ENCODE measurements around the gene ABLIM1. TPM values are rescaled to one million over a fixed set of nuclear protein-coding genes. Genes with fewer than 3 reads are reported as not detected.

The ABLIM1 gene
- total and polyA plus RNA-seq, 10 of the 15 experiments (the other 5 are each of a cell fraction or from before 2014, with no cell fraction given) = 14.2 to 50.5 (median 28.1) TPM

DNA sequence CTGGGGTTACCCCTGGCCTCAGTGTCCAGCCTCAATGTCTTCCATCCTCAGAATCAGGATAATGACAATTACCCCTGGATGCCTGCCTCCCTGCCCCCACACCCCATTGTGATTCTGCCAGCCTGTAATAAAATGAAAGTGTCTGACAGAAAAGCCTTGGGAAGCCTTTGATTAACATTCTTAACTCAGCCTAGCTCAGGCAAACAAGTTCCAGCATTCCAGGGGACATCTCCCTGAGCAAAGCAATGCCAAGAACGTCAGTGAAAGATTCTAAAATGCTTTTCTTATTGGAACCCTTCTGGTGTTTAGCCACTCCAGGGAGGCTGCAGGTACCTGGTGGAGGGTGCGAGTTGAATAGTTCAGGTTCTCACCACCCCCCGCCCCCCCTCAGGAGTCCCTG lies 272.5 kb downstream of the ABLIM1 start:
- no peak overlapping the region for H3K9ac ChIP-seq (ENCODE audit: control insufficient read depth, insufficient read depth, low read length)
- WGBS (ENCODE audit: insufficient coverage, insufficient replicate concordance, low lambda C conversion rate, missing lambda C conversion rate) = 49% methylated on average over 3 of the region's 3 CpGs
- H3K27me3 ChIP-seq (replicated peaks in 1 of 2; ENCODE audit: control insufficient read depth in 2 of 2, insufficient read depth in 2 of 2, low read length in 1 of 2) = no peaks in the 10 kb centered on the region
- H3K27ac ChIP-seq (ENCODE audit: control insufficient read depth, insufficient read depth) = no peak overlapping the region
- intact Hi-C loops (cut with micrococcal nuclease; ENCODE audit: unreplicated experiment) (no loop called here), in situ Hi-C loops (cut with MboI) (no loop called here)
- ATAC-seq (no peak), FAIRE-seq (no peak), DNase-seq (ENCODE audit: low read depth, low spot score) (no peak)
- no TSS peak for BruUV-seq (replicated peaks)
- no peaks in the 10 kb centered on the region for H3K79me2 ChIP-seq (ENCODE audit: control insufficient read depth, insufficient read depth, low read length)
- no peaks in the 10 kb centered on the region for H4K20me1 ChIP-seq (ENCODE audit: control insufficient read depth, insufficient read depth)
- H3K4me2 ChIP-seq (ENCODE audit: control insufficient read depth, insufficient read depth) = no peak overlapping the region
- ChIA-PET SMC1A (ENCODE audit: uncharacterized antibody, unreplicated experiment) (interaction anchor here (1.4 kb wide), 1 partner anchor 18 kb away, joined by 7 read pairs; no protein-coding TSS in a partner anchor), RAD21 (ENCODE audit: unreplicated experiment) (interaction anchor here (0.8 to 4.2 kb wide), 3 partner anchors 10 to 82 kb away, joined by 3 to 27 read pairs (median 5); no protein-coding TSS in a partner anchor), POLR2A (interaction anchor here (0.6 to 0.7 kb wide), 2 partner anchors 20 to 43 kb away, joined by 3 to 4 read pairs; no protein-coding TSS in a partner anchor), CTCF (interaction anchor here (0.5 to 5.1 kb wide), 5 partner anchors 13 to 447 kb away, joined by 3 to 23 read pairs (median 4); no protein-coding TSS in a partner anchor)
- TF ChIP-seq TCF12 (IDR thresholded peaks at IDR 0.05; ENCODE audit: low read depth, low read length) (no peak), CBX3 (IDR thresholded peaks at IDR 0.05; ENCODE audit: borderline replicate concordance, low read depth) (no peak), TBL1XR1 (IDR thresholded peaks at IDR 0.05; ENCODE audit: low read depth, low read length) (no peak), RAD51 (IDR thresholded peaks at IDR 0.05) (no peak)
- TF ChIP-seq, protein P1, sequence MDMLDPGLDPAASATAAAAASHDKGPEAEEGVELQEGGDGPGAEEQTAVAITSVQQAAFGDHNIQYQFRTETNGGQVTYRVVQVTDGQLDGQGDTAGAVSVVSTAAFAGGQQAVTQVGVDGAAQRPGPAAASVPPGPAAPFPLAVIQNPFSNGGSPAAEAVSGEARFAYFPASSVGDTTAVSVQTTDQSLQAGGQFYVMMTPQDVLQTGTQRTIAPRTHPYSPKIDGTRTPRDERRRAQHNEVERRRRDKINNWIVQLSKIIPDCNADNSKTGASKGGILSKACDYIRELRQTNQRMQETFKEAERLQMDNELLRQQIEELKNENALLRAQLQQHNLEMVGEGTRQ (IDR thresholded peaks at IDR 0.05; ENCODE audit: borderline replicate concordance, low read depth, low read length) = no peak
- TF ChIP-seq, protein P2, sequence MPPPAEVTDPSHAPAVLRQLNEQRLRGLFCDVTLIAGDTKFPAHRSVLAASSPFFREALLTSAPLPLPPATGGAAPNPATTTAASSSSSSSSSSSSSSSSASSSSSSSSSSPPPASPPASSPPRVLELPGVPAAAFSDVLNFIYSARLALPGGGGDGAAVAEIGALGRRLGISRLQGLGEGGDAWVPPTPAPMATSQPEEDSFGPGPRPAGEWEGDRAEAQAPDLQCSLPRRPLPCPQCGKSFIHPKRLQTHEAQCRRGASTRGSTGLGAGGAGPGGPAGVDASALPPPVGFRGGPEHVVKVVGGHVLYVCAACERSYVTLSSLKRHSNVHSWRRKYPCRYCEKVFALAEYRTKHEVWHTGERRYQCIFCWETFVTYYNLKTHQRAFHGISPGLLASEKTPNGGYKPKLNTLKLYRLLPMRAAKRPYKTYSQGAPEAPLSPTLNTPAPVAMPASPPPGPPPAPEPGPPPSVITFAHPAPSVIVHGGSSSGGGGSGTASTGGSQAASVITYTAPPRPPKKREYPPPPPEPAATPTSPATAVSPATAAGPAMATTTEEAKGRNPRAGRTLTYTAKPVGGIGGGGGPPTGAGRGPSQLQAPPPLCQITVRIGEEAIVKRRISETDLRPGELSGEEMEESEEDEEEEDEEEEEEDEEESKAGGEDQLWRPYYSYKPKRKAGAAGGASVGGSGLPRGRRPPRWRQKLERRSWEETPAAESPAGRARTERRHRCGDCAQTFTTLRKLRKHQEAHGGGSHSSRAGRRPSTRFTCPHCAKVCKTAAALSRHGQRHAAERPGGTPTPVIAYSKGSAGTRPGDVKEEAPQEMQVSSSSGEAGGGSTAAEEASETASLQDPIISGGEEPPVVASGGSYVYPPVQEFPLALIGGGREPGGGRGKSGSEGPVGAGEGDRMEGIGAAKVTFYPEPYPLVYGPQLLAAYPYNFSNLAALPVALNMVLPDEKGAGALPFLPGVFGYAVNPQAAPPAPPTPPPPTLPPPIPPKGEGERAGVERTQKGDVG (CRISPR knock-in tag; IDR thresholded peaks at IDR 0.05) = no peak
- no peak overlapping the region for H3K4me3 ChIP-seq
- no peak overlapping the region for H2AFZ ChIP-seq (ENCODE audit: control insufficient read depth, low read depth, low read length)
- H3K9me3 ChIP-seq (replicated peaks; ENCODE audit: control insufficient read depth, insufficient read depth, low read length) = peaks cover 14% of the 10 kb centered on the region; the same call in 2 of the 3 replicates
- H3K36me3 ChIP-seq (ENCODE audit: control insufficient read depth in 2 of 2, insufficient read depth in 2 of 2, low read length in 1 of 2) = no peaks in the 10 kb centered on the region
- peaks cover 23% of the 10 kb centered on the region for H3K4me1 ChIP-seq (ENCODE audit: control insufficient read depth, insufficient read depth, low read length)
